Ovary (tissue), 3 donors: Measurements from ENCODE around the gene CASTOR1.
A peak's percentile ranks its signal among the peaks of the same experiment; 100 is the strongest.

ENCODE experiments used
- CTCF ChIP-seq, 3 donors: fragments of 450-650 bp in 2 of 3; fragments of 200-600 bp in 1 of 3; IDR thresholded peaks; one replicate each; pipeline versions ENCODE4 v1.5.1 to v1.8.0; 2016 to 2022; ENCODE audit warnings: antibody characterized with exemption in 3 of 3, mild to moderate bottlenecking in 1 of 3
- EP300 ChIP-seq: sonication (generic); formaldehyde crosslinking; IDR thresholded peaks from one replicate; pipeline ENCODE4 v1.6.1; 2017; ENCODE audit warnings: antibody characterized with exemption
- donor health status: DM: no; HTN: no; CAD: no.

DNA sequence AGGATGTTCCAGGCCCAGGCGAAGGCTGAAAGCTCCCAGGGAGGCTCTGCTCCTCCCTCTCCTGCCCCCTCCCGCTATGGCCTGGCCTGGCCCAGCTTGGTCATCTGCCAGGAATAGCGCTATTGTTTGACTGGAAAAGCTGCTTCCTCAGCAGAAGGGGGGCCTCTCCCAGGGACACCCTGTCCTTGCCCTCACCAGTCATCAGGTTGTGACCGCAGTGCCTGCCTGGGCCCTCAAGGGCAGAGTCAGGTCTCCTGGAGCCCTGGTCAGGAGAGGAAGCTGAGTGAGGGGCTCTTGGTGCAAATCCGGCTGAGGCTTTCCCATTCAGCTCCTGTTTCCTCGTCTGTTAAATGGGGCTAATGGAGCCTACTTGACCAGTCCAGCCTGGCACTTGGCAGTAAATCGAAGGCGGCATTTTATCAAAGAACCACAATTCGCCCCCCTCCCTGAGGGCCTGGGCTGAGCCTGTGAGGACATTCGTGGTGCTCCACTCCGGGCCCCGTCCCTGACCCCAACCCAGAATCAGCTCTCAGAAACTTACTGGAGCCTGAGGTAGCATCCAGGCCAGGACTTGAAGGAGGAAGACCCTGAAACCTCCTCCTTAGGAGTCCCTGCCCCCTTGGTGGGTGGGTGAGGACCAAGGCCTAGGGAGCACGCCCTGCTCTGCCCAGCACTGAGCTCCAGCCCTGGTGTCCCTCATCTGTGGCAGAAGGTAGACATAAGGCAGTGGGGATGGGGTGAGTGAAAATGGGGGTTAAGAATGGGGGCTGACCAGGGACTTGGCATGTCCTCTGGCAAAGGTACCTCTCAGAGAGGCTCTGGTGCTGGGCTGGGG lies 2.0 kb upstream of the CASTOR1 start:
- TF ChIP-seq CTCF (IDR thresholded peaks at IDR 0.05) (no peak), EP300 (peak; percentile 87)
